Left hindlimb (tissue), 1 donor: Measurements from ENCODE around the gene CERS6.
A peak's percentile ranks its signal among the peaks of the same experiment; 100 is the strongest.

Experiments used
- DNase-seq: peaks from one replicate; pipeline ENCODE4 v3.0.0-alpha.2; 2018

CERS6 gene

GRCh38 chr2:168683996-168684395, 227.9 kb downstream of the CERS6 start:
- no peak for DNase-seq

- DNase-seq: no peak
Observed at GRCh38 chr2:168684921-168685599, 229.0 kb downstream of the CERS6 start.

GRCh38 chr2:168685600-168686451, 229.8 kb downstream of the CERS6 start:
- no peak for DNase-seq

GRCh38 chr2:168686452-168687191, 230.6 kb downstream of the CERS6 start:
- DNase-seq: no peak

- no peak for DNase-seq
Observed at GRCh38 chr2:168687314-168687713, 231.2 kb downstream of the CERS6 start.

- DNase-seq: no peak
Observed at GRCh38 chr2:168690381-168690885, 234.4 kb downstream of the CERS6 start.

- DNase-seq: no peak
Observed at GRCh38 chr2:168691221-168691620, 235.1 kb downstream of the CERS6 start.

- no peak for DNase-seq
Observed at GRCh38 chr2:168692132-168692744, 236.2 kb downstream of the CERS6 start.

- DNase-seq: no peak
Observed at GRCh38 chr2:168694173-168694572, 238.1 kb downstream of the CERS6 start.

GRCh38 chr2:168694866-168695265, 238.8 kb downstream of the CERS6 start:
- DNase-seq: no peak

GRCh38 chr2:168697668-168698121, 241.6 kb downstream of the CERS6 start:
- DNase-seq: no peak

- no peak for DNase-seq
Observed at GRCh38 chr2:168698969-168699368, 242.9 kb downstream of the CERS6 start.

GRCh38 chr2:168699844-168700417, 243.9 kb downstream of the CERS6 start:
- DNase-seq: peak; percentile 61

- no peak for DNase-seq
Observed at GRCh38 chr2:168700615-168701245, 244.7 kb downstream of the CERS6 start.

- no peak for DNase-seq
Observed at GRCh38 chr2:168702579-168702978, 246.5 kb downstream of the CERS6 start.

- no peak for DNase-seq
Observed at GRCh38 chr2:168703926-168704325, 247.9 kb downstream of the CERS6 start.

- no peak for DNase-seq
Observed at GRCh38 chr2:168705534-168706470, 249.7 kb downstream of the CERS6 start.

GRCh38 chr2:168706806-168707205, 250.7 kb downstream of the CERS6 start:
- DNase-seq: no peak

- DNase-seq: no peak
Observed at GRCh38 chr2:168708080-168708479, 252.0 kb downstream of the CERS6 start.

- DNase-seq: no peak
Observed at GRCh38 chr2:168710754-168711467, 254.8 kb downstream of the CERS6 start.
